Mesendoderm (in vitro differentiated cells): Measurements from ENCODE around the gene MEX3A.
A peak's percentile ranks its signal among the peaks of the same experiment; 100 is the strongest.

Experiments
- DNase-seq: peaks from one replicate; pipeline ENCODE4 v3.0.0; 2013
- H2AK5ac ChIP-seq: 2 replicates; pipeline ENCODE4 v1.6.1; 2013; ENCODE audit warnings: low read length, inconsistent platforms
- H2BK120ac ChIP-seq: 2 replicates; pipeline ENCODE4 v1.6.1; 2013; ENCODE audit warnings: low read depth, mild to moderate bottlenecking, low read length, moderate library complexity, mixed read lengths
- H2BK15ac ChIP-seq: replicated peaks from 2 replicates; pipeline ENCODE4 v1.6.1; 2013; ENCODE audit warnings: low read depth, mild to moderate bottlenecking, moderate library complexity
- H2BK5ac ChIP-seq: 2 replicates; pipeline ENCODE4 v1.6.1; 2013; ENCODE audit warnings: low read length, inconsistent platforms
- H3K18ac ChIP-seq: 2 replicates; pipeline ENCODE4 v1.6.1; 2013; ENCODE audit warnings: mild to moderate bottlenecking, low read length, mixed read lengths
- H3K23ac ChIP-seq: one replicate; pipeline ENCODE4 v1.6.1; 2013; ENCODE audit warnings: low read length
- H3K27ac ChIP-seq: 2 replicates; pipeline ENCODE4 v1.5.1; 2013; ENCODE audit warnings: low read depth, mild to moderate bottlenecking, inconsistent platforms, low read length, moderate library complexity
- H3K27me3 ChIP-seq: 2 replicates; pipeline ENCODE4 v1.6.1; 2013; ENCODE audit warnings: low read length, control low read depth, mild to moderate bottlenecking, inconsistent platforms; ENCODE audit not compliant: insufficient read depth, poor library complexity
- H3K36me3 ChIP-seq: 2 replicates; pipeline ENCODE4 v1.6.1; 2013; ENCODE audit warnings: low read length, inconsistent platforms; ENCODE audit not compliant: control insufficient read depth, insufficient read depth
- H3K4ac ChIP-seq: one replicate; pipeline ENCODE4 v1.6.1; 2013; ENCODE audit warnings: low read depth, mild to moderate bottlenecking, low read length, moderate library complexity
- H3K4me1 ChIP-seq: 2 replicates; pipeline ENCODE4 v1.6.1; 2013; ENCODE audit warnings: low read depth, low read length, inconsistent platforms; ENCODE audit not compliant: control insufficient read depth
- H3K4me2 ChIP-seq: 2 replicates; pipeline ENCODE4 v1.6.1; 2013; ENCODE audit warnings: low read length
- H3K4me3 ChIP-seq: 2 replicates; pipeline ENCODE4 v1.5.1; 2013; ENCODE audit warnings: mild to moderate bottlenecking, low read length
- H3K56ac ChIP-seq: one replicate; pipeline ENCODE4 v1.6.1; 2013; ENCODE audit warnings: low read length
- H3K79me1 ChIP-seq: 2 replicates; pipeline ENCODE4 v1.6.1; 2013; ENCODE audit warnings: low read length, inconsistent platforms
- H3K79me2 ChIP-seq: 2 replicates; pipeline ENCODE4 v1.6.1; 2013; ENCODE audit warnings: mild to moderate bottlenecking, low read length; ENCODE audit not compliant: control insufficient read depth, insufficient read depth
- H3K9ac ChIP-seq: 2 replicates; pipeline ENCODE4 v1.6.1; 2013; ENCODE audit warnings: low read length, inconsistent platforms
- H4K5ac ChIP-seq: one replicate; pipeline ENCODE4 v1.6.1; 2013; ENCODE audit warnings: low read length
- H4K8ac ChIP-seq: one replicate; pipeline ENCODE4 v1.6.1; 2013; ENCODE audit warnings: low read depth, mild to moderate bottlenecking, control low read depth, low read length, moderate library complexity
- WGBS: extraction: QIAGEN DNeasy Blood & Tissue Kit; methylation state at CpG from one replicate; pipeline ENCODE4 v1.1.7; 2013; ENCODE audit warnings: low lambda C conversion rate, missing lambda C conversion rate; ENCODE audit not compliant: insufficient coverage; ENCODE audit errors: extremely low coverage; 5-methylcytosine and 5-hydroxymethylcytosine counted together

Gene MEX3A

GRCh38 chr1:156102633-156103511 lies 20.6 kb upstream of the MEX3A start:
- H3K4me3 ChIP-seq = no peak overlapping the region
- H4K5ac ChIP-seq = no peak overlapping the region
- peaks cover 35% of the 10 kb centered on the region for H3K4me1 ChIP-seq
- H3K4ac ChIP-seq = no peak overlapping the region
- H3K9ac ChIP-seq = no peak overlapping the region
- H3K27ac ChIP-seq = no peak overlapping the region
- no peak overlapping the region for H2BK120ac ChIP-seq
- DNase-seq = no peak
- H2BK5ac ChIP-seq = no peak overlapping the region
- H3K79me2 ChIP-seq = no peaks in the 10 kb centered on the region
- H2BK15ac ChIP-seq = no peak overlapping the region
- no peak overlapping the region for H4K8ac ChIP-seq
- no CpG with 5 or more reads among the region's 16 CpGs for WGBS
- no peaks in the 10 kb centered on the region for H3K36me3 ChIP-seq
- H3K79me1 ChIP-seq = no peaks in the 10 kb centered on the region
- no peak overlapping the region for H3K4me2 ChIP-seq
- no peak overlapping the region for H3K23ac ChIP-seq
- no peak overlapping the region for H3K18ac ChIP-seq
- no peaks in the 10 kb centered on the region for H3K27me3 ChIP-seq
- H3K56ac ChIP-seq = peak overlapping the region; percentile 58
- H2AK5ac ChIP-seq = peak overlapping the region; percentile 79

- Histone ChIP-seq H2BK120ac (no peak overlapping the region), H4K8ac (no peak overlapping the region), H3K4me3 (no peak overlapping the region), H3K18ac (no peak overlapping the region), H3K9ac (no peak overlapping the region), H3K27me3 (no peaks in the 10 kb centered on the region), H2AK5ac (no peak overlapping the region), H3K36me3 (no peaks in the 10 kb centered on the region), H4K5ac (no peak overlapping the region), H2BK15ac (no peak overlapping the region), H3K4me2 (no peak overlapping the region), H3K4me1 (peaks cover 28% of the 10 kb centered on the region), H3K27ac (no peak overlapping the region), H3K23ac (no peak overlapping the region), H3K4ac (no peak overlapping the region), H3K56ac (no peak overlapping the region), H3K79me2 (no peaks in the 10 kb centered on the region), H3K79me1 (peaks cover 2% of the 10 kb centered on the region), H2BK5ac (no peak overlapping the region)
- no CpG with 5 or more reads among the region's 6 CpGs for WGBS
- no peak for DNase-seq
Observed at GRCh38 chr1:156101880-156102279, 19.6 kb upstream of the MEX3A start.

GRCh38 chr1:156100205-156100995 lies 18.1 kb upstream of the MEX3A start:
- H2AK5ac ChIP-seq = no peak overlapping the region
- no CpG with 5 or more reads among the region's 4 CpGs for WGBS
- H3K27ac ChIP-seq = no peak overlapping the region
- DNase-seq = no peak
- no peak overlapping the region for H2BK120ac ChIP-seq
- H3K36me3 ChIP-seq = no peaks in the 10 kb centered on the region
- no peaks in the 10 kb centered on the region for H3K27me3 ChIP-seq
- H2BK15ac ChIP-seq = no peak overlapping the region
- no peak overlapping the region for H3K23ac ChIP-seq
- no peak overlapping the region for H3K9ac ChIP-seq
- H3K18ac ChIP-seq = no peak overlapping the region
- H3K79me1 ChIP-seq = peaks cover 2% of the 10 kb centered on the region
- H3K79me2 ChIP-seq = no peaks in the 10 kb centered on the region
- no peak overlapping the region for H3K4me2 ChIP-seq
- no peak overlapping the region for H3K4me3 ChIP-seq
- H4K5ac ChIP-seq = no peak overlapping the region
- H3K4ac ChIP-seq = no peak overlapping the region
- no peak overlapping the region for H3K56ac ChIP-seq
- H3K4me1 ChIP-seq = peaks cover 26% of the 10 kb centered on the region
- H2BK5ac ChIP-seq = no peak overlapping the region
- H4K8ac ChIP-seq = no peak overlapping the region

GRCh38 chr1:156099282-156099681 lies 17.0 kb upstream of the MEX3A start:
- Histone ChIP-seq H4K8ac (no peak overlapping the region), H3K79me2 (no peaks in the 10 kb centered on the region), H3K36me3 (no peaks in the 10 kb centered on the region), H2BK15ac (no peak overlapping the region), H3K18ac (no peak overlapping the region), H3K9ac (no peak overlapping the region), H4K5ac (no peak overlapping the region), H3K27me3 (no peaks in the 10 kb centered on the region), H3K4ac (no peak overlapping the region), H2BK120ac (no peak overlapping the region), H3K4me3 (no peak overlapping the region), H2AK5ac (no peak overlapping the region), H3K23ac (no peak overlapping the region), H3K56ac (no peak overlapping the region), H2BK5ac (no peak overlapping the region), H3K79me1 (peaks cover 2% of the 10 kb centered on the region), H3K4me2 (no peak overlapping the region), H3K4me1 (peaks cover 15% of the 10 kb centered on the region), H3K27ac (no peak overlapping the region)
- WGBS = no CpG with 5 or more reads among the region's 3 CpGs
- no peak for DNase-seq

DNA sequence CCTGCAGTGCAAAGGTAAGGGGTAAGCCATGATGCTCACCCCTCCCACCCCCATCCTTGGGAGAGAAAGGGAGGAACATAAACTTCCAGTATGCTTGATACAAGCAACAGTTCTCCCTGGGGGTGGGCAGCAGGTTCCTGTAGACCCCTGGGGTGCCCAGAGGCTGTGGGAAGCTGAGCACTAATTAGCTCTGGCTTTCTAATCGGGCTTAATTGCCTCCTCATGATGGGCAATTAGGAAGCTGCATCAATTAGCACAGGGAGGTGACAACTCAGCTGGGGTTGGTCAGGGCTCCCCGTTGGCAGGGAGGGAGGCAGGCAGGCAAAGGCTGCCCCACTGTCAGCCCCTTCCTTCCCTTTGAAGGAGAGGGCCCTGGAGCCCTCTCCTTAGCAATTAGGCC lies 16.5 kb upstream of the MEX3A start:
- Histone ChIP-seq H3K79me1 (peaks cover 3% of the 10 kb centered on the region), H3K27ac (no peak overlapping the region), H3K18ac (no peak overlapping the region), H4K5ac (no peak overlapping the region), H3K27me3 (no peaks in the 10 kb centered on the region), H3K4me3 (no peak overlapping the region), H2BK120ac (no peak overlapping the region), H3K56ac (no peak overlapping the region), H3K4ac (no peak overlapping the region), H2BK5ac (no peak overlapping the region), H2AK5ac (no peak overlapping the region), H2BK15ac (no peak overlapping the region), H3K23ac (no peak overlapping the region), H3K36me3 (no peaks in the 10 kb centered on the region), H3K79me2 (no peaks in the 10 kb centered on the region), H3K9ac (no peak overlapping the region), H3K4me2 (no peak overlapping the region), H4K8ac (no peak overlapping the region), H3K4me1 (peaks cover 13% of the 10 kb centered on the region)
- no CpG with 5 or more reads among the region's 2 CpGs for WGBS
- DNase-seq = no peak
